ENCODE measurements around the gene SVEP1. TPM values are rescaled to one million over a fixed set of nuclear protein-coding genes. Genes with fewer than 3 reads are reported as not detected.
"Not testable (repeated sequence)": the region's sequence is repeated elsewhere in the genome, so short reads cannot be mapped to it uniquely, and the experiment has no call there.

SVEP1 gene
- total RNA-seq, 1 experiment from 2014 or later = 17.2 TPM

DNA sequence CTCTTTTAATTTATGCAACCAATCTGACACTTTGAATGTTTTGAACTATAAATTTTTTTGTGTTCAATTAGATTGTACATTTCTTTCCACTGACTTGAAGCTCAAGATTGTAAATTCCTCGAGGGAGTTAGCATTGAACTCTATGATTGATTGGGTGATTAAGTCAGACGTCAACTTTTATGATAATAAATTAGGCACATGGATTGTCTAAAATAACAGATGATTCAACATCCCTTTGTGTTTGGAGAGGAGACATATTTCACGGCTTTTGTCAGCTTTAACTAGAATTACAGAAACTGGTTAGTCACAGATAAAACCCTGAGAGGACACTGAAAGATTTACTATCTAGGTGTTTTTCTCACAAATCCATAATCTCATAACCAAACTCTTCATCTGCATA, 209.2 kb downstream of the SVEP1 start:
- no peak for DNase-seq (ENCODE audit: low read depth)

DNA sequence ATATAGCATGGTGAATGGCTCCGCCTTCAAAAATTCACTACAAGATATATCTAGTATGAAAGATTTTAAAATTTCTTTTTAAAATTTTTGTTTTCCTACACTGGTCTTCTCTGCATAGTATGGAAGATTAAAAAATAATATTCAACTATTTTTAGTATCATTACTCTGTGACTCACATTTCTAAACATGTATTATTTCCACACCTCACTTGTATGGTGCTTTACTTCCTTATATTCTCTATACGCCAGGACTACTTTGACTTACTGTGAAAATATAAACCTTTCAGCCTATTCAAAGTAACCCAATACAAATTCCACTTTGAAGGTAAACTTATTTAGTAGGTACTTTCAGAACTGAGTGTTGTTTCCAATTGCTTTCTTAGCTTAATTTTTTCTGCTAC, 215.1 kb downstream of the SVEP1 start:
- DNase-seq (ENCODE audit: low read depth) = no peak

DNA sequence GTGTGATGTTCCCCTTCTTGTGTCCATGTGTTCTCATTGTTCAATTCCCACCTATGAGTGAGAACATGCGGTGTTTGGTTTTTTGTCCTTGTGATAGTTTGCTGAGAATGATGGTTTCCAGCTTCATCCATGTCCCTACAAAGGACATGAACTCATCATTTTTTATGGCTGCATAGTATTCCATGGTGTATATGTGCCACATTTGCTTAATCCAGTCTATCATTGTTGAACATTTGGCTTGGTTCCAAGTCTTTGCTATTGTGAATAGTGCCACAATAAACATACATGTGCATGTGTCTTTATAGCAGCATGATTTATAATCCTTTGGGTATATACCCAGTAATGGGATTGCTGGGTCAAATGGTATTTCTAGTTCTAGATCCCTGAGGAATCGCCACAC, 220.5 kb downstream of the SVEP1 start:
- DNase-seq (ENCODE audit: low read depth) = not testable (repeated sequence)

DNA sequence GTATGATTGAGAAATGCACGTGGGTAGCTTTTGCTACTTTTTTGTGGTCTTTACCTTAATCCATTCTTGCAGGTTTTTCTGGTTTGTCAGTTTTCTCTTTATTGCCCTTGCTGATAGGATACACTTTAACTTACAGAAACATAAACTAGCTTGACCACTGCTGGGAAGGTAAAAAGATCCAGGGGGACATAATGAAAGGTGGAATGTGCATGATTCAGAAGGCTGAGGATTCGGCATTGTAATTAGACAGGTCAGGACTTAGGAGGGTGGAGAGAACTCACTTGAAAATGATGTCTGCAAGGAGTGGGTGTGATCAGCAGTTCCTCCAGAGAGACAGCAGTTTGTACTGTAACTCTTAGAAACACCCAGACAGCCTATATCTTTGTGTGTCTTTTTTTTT, 222.0 kb downstream of the SVEP1 start:
- no peak for DNase-seq (ENCODE audit: low read depth)

DNA sequence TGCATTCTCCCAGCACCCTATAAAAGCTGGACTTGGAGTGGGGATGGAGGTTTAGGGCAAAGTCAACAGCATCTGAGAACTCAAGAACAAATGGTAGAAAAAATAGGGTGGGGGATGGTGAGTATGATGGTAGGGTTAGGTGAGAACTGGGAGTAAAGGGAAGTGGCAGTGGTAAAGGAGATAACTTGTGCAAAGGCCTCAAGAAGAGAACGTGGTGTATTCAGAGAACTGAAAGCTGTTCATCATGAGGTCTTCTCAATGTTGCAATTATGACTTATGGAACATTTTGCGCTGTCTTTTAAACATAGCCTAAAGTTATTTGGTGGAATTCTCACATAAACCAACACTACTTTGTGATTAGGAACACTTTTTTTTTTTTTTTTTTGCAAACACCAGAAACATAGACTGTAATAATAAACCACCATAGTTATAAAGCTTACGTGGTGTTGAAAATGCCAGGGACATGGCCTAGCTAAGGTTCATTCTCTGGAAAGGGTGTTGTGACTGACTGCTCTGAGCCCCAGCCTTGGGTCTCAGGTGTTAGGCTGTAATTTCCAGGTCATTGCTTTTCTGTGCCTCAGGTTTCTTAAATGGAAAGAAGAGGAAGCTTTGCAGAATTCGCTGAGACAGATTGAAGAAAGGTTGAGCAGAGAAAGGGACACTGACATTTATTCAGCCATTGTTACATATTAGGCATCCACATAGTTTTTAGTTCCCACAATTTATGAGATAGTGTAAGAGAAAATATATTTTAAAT, 222.7 kb downstream of the SVEP1 start:
- DNase-seq (ENCODE audit: low read depth) = no peak

DNA sequence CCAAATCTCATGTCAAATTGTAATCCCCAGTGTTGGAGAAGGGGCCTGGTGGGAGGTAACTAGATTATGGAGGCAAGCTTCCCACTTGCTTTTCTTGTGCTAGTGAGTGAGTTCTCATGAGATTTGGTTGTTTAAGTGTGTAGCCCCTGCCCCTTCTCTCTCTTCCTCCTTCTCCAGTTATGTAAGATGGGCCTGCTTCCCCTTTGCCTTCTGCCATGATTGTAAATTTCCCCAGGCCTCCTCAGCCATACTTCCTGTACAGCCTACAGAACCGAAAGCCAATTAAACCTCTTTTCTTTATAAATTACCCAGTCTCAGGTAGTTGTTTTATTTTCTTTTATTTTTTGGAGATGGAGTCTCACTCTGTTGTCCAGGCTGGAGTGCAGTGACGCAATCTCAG, 223.6 kb downstream of the SVEP1 start:
- no peak for DNase-seq (ENCODE audit: low read depth)

DNA sequence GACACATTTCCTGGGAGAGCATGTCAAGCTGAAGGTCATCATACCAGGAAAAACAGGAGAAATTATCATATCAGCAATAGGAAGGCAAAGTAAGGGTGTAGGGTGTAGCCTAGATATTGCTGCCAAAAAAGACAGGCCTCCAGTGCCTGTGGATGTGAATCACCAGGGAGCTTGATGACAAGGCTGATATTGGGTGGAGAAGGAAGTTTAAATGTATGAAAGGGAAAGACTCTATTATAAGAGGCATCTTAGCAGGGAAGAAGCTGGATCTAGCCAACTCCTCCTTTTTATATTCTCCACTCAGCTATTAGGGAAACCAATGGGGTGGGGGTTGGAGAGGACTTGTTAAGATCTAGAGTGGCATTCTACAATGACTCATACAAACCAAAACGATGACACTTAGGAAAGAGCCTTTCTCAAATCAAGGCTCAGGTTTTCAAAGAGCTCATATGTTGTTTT, 228.5 kb downstream of the SVEP1 start:
- DNase-seq (ENCODE audit: low read depth) = peak; percentile 92

DNA sequence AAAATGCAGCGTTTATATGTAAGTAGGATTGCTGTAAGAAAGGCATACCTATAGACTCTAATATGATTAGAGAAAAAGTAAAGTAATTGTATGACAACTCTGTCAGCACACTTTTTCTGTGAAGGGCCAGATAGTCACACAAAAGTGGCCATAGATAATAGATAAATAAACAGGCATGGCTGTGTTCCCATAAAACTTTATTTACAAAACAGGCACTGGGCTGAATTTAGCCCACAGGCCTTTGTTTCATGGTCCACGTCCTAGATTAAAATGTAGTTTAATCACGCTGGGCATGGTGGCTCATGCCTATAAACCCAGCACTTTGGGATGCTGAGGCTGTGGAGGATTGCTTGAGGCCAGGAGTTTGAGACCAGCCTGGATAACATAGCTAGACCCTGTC, 233.2 kb downstream of the SVEP1 start:
- no peak for DNase-seq (ENCODE audit: low read depth)

DNA sequence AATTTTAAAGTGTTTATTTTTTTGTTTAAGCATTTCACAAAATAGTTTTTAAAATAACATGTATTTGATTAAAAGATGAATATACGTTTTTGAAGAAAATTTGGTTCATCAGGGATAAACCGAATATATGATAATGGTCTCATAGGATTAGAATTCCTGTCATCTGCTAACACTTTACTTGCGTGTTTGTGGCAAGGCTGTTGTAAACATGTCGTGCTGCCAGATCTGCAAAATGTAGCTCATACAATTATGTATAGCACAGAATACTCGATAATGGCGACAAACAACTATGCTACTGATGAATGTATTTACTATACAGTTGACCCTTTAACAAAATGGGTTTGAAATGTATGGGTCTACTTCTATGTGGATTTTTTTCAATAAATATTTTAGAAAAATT, 234.7 kb downstream of the SVEP1 start:
- DNase-seq (ENCODE audit: low read depth) = no peak

DNA sequence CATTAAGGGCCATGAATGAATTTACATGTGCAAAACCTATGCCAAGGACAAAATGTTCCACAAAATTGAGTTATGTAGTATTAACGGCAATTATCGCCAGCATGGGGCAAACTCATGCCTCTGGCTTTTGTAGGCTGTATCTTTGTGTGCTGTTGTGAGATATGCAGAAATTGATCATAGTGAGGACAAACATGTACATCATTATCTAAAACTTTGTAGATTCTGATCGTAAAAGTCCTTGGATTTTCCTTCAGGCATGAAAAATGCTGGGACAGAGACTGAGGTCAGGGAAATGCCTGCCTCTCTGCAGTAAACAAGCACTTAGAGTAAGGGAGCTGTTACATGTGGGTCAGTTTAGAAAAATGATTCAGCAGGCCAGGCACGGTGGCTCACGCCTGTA, 236.0 kb downstream of the SVEP1 start:
- no peak for DNase-seq (ENCODE audit: low read depth)

DNA sequence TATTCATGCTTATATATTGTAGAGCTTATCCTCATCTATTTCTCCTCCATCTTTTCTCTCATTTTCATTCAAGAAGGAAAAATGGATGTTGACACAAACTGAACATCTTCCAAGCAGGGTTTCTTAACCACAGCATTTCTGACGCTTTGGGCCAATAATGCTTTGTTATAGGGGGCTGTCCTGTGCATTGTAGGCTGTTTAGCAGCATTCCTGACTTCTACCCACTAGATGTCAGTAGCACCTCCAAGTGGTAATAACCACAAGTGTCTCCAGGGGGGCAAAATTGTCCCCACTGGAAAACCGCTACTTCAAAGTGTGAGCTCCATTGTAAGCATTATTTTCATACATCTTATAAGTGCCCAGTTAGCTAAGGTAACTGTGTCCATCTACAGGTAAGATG, 239.2 kb downstream of the SVEP1 start:
- peak; percentile 59 for DNase-seq (ENCODE audit: low read depth)

DNA sequence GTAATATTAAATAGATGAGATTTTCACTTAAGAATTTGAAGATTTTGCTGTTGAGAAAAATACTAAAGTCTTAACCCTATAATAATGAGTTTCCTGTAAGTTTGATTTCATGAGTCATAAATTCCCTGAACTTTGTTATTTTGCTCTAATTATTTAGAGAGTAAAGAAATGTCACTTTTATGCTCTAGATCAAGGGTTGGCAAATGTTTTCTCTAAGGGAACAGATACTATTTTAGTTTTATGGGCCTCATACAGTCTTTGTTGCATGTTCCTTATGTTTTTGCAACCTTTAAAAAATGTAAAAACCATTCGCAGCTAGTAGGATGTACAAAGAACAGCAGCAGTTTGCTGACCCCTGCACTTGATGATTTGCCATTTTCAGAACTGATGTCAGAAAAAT, 241.4 kb downstream of the SVEP1 start:
- no peak for DNase-seq (ENCODE audit: low read depth)

DNA sequence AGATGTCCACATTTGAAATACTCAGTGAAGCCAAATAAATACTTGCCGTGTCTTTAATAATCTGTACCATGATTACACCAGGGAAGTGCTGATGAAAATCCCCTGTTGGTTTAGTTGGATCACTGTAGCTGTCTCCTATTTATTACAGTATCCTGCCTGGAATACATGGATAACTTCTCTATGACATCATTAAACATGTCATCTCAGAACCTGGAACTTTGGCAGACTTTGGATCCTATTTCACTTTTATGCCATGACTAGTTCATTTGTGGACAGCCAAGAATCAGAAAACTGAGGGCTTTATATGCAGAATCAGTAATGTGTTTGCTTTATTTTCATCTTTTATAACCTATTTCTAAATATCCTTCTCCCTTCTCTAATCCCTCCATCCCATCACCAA, 241.8 kb downstream of the SVEP1 start, which contains the start of gene TXNDC8:
Gene TXNDC8 (minus strand): TSS at position 137 of the 400 bp plus-strand sequence.
- DNase-seq (ENCODE audit: low read depth) = no peak

DNA sequence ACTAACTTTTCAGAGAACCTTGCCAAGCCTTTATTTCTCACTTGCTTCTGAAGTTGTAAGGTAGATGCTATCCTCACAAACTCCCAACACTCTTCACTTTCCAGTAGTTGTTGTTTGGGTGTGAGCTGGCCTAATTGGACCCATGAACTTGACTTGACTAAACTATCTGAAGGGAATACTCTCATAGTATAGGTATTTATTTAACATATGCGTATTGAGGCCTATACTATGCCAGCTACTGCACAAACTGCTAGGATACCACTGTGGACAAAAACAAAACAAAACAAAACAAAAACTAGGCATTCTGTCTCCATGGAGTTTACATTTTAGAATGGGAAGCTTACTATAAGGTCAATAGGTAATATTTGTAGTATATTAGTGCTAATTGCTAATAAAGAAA, 243.2 kb downstream of the SVEP1 start:
- DNase-seq (ENCODE audit: low read depth) = no peak

DNA sequence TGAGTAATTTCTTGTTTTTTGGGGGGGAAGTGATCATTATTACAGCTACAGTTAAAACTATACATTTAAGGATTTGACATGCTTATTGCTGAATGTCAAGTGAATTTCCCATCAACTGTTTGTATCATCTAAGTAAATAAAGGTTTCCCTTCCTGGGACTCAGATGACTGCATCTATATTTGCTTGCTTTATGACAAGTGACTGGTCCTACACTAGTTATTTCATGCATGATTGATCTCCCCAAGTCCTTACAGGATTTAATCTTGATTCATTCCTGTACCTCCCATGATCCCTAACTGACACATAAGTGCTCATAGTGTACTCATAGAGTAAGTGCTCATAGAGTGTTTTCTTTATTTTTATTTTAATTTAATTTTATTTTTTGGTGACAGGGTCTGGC, 244.7 kb downstream of the SVEP1 start:
- no peak for DNase-seq (ENCODE audit: low read depth)

DNA sequence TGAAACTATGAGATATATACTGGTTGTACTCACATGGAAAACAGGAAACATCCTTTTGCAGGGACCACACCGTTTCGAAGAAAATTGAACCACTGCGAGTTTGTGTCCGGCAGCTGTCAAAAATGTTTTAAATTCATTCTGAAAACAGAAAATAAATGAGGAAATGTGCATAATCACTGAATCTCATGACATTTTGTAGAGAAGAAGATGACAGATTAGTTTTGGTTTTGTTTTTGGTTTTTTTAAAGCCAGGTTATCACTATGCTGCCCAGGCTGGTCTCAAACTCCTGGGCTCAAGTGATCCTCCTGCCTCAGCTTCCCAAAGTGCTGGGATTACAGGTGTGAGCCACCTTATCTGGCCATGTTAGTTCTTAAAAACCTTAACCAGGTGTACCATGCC, 245.4 kb downstream of the SVEP1 start:
- DNase-seq (ENCODE audit: low read depth) = no peak

DNA sequence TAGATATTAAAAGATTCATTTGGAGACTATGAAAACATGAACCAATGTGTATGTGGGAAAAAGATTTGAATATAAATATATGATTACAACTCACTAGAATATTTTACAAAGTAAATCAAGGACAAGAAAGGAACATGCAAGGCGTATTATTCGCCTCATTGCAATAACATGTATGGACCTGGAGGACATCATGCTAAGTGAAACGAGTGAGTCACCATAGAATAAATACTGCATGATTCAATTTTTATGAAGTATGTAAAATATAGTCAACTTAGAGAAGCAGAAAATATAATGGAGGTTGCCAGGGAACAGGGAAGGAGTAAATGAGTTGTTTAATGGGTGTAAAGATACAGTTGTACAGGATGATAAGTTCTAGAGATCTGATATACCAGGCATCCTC, 246.8 kb downstream of the SVEP1 start:
- DNase-seq (ENCODE audit: low read depth) = no peak

DNA sequence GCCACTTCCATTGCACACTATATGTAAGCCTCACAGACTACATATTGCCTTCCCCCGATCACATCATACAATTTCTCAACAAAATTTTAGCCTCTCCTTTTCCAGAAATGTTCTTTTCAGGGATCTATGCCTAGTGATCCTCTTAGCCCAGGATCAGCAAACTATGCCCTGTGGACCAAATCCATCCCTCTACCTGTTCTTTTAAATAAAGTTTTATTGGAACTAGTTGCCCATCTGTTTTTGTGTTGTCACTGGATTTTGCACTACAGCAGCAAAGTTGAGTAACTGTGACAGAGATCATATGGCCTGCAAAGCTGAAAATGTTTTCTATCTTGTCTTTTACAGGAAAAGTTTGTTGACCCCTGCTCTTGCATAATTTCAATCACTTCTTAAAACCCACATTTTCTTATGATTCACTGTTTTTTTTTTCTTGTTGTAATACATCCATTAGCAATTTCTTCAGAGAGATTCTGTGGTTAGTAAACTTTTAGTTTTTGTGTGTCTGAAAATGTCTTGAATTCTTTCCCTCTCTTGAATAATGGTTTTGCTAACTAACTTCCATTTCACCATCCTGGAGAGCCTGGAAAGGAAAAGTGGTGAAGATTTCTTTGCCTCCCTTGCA, 248.9 kb downstream of the SVEP1 start:
- DNase-seq (ENCODE audit: low read depth) = no peak

DNA sequence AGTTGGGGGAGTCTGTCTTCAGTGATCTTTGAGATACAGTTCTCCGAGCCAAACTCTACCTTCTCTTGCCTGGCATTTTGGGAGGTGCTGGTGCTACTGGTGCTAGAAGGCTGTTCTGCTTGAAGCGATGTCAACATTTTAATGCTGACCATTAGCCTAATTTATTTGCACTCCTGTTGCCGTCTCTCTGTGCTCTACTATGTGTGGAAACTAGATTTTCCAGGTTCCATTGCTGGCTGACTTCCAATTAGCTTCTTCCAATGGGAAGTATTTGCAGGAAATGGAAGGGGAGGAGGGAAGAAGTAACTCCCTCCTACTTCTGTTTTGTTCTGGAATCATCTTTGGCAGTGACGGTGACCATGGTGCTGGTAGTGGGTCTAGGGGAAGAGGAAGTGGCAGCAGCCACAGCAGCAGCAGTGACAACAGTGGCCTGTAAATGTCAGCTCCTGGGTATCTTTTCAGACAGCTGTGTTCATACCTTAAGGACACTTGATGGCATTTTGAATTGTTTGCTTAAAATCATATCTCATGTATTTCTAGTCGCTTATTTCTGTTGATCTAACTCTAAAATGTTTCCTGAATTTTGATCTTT, 249.8 kb downstream of the SVEP1 start:
- DNase-seq (ENCODE audit: low read depth) = no peak

DNA sequence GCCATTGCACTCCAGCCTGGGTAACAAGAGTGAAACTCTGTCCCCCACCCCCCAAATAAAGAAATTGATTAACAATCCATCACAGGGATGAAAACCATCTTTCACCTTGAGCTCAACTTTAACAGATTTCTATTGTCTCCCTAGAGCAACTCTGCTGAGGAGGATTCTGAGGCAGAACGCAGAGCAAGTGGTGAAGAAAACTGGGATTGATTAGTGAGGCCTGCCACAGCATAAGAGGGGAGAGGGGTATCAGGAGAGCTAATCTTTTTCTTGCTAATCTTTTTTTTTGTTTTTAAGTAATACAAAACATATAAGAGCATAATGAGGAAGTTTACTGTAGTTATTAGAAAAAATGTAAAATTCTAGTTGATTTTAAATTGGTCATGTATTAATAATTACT, 250.8 kb downstream of the SVEP1 start:
- no peak for DNase-seq (ENCODE audit: low read depth)

DNA sequence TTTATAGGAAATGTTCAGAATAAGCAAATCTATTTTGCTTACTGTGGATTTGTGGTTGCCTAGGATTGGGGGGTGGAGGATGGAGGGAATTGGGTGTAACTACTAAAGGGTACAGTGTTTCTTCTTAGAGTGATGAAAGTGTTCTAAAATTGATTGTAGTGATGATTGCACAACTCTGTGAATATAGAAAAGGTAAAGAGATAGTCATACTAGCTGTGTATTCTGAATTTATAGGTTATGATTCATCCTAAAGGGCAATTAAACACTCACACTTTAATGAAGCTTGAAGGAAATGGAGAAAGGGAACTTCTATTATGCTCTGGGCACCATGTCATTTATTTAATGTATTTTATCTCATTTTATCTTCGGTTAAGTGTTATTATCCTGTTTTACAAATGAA, 251.8 kb downstream of the SVEP1 start:
- DNase-seq (ENCODE audit: low read depth) = no peak

DNA sequence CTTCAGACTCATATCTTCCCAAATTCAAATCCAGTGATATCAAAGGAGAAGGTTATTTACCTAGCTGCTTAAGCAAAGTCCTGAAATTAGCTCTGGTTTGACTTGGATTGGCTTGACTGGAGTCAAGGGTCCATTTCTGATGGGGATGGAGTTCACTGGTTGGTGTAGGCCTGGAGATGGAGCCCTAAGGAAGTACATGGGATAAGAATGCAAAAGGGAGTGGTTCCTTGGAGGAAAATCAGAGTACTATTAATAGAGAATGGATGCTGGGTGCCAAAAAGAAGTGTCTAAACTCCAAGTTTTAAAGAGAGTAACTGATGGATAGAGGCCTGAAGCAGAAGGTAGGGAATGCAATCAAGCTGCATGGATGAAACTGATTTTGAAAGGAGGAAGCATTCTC, 255.7 kb downstream of the SVEP1 start:
- DNase-seq (ENCODE audit: low read depth) = no peak
